ENCODE measurements around the gene FAM174B.

GRCh38 chr15:92683511-92683834 lies 27.9 kb upstream of the FAM174B start:
- TF ChIP-seq CTCF (IDR thresholded peaks at IDR 0.05) (peak; percentile 22 to 75 (median 68)), POLR2A (IDR thresholded peaks at IDR 0.05) (no peak)

Data from heart left ventricle (tissue), 13 donors.